CD14-positive monocyte (primary cell): Measurements from ENCODE around the gene RBKS. TPM values are rescaled to one million over a fixed set of nuclear protein-coding genes. Genes with fewer than 3 reads are reported as not detected.

Experiments
- DNase-seq, 3 donors: peaks; one replicate each; pipeline ENCODE4 v3.0.0-alpha.2; 2011 to 2022
- H2AFZ ChIP-seq: 2 replicates; pipeline ENCODE4 v1.6.0; 2012; ENCODE audit warnings: mild to moderate bottlenecking, low read depth, low read length, inconsistent platforms; ENCODE audit not compliant: insufficient read depth, poor library complexity, severe bottlenecking
- H3K27ac ChIP-seq, 2 donors: 1 replicate in 1 of 2; 2 replicates in 1 of 2; pipeline ENCODE4 v1.5.1; 2012 to 2013; ENCODE audit warnings: low read length in 2 of 2, control low read depth in 1 of 2, inconsistent platforms in 1 of 2, low read depth in 1 of 2, mild to moderate bottlenecking in 1 of 2
- H3K27me3 ChIP-seq, 2 donors: one replicate each; pipeline versions ENCODE4 v1.6.0 to v1.6.1; 2011 to 2013; ENCODE audit warnings: low read length in 2 of 2; ENCODE audit not compliant: control insufficient read depth in 2 of 2, insufficient read depth in 2 of 2
- H3K36me3 ChIP-seq, 2 donors: replicated peaks in 1 of 2; 1 replicate in 1 of 2; 2 replicates in 1 of 2; pipeline versions ENCODE4 v1.5.1 to v1.6.1; 2012 to 2013; ENCODE audit warnings: low read length in 2 of 2, control low read depth in 1 of 2, inconsistent platforms in 1 of 2, mild to moderate bottlenecking in 1 of 2; ENCODE audit not compliant: insufficient read depth in 2 of 2, control insufficient read depth in 1 of 2
- H3K4me1 ChIP-seq, 2 donors: 1 replicate in 1 of 2; 2 replicates in 1 of 2; pipeline versions ENCODE4 v1.5.1 to v1.6.1; 2012 to 2013; ENCODE audit warnings: low read length in 2 of 2, control low read depth in 1 of 2, inconsistent platforms in 1 of 2, mild to moderate bottlenecking in 1 of 2, moderate library complexity in 1 of 2; ENCODE audit not compliant: insufficient read depth in 2 of 2, control insufficient read depth in 1 of 2
- H3K4me2 ChIP-seq: replicated peaks from 2 replicates; pipeline ENCODE3; 2012; ENCODE audit warnings: low read length, moderate library complexity, mild to moderate bottlenecking; ENCODE audit not compliant: poor library complexity, severe bottlenecking; ENCODE audit errors: extremely low read depth
- H3K4me3 ChIP-seq, 3 experiments: fragments of 200-600 bp in 1 of 3; sonication (generic) in 1 of 3; replicated peaks in 1 of 3; 1 replicate in 2 of 3; 2 replicates in 1 of 3; pipeline ENCODE4 v1.5.1; 2011 to 2013; ENCODE audit warnings: low read length in 3 of 3, mild to moderate bottlenecking in 3 of 3, control low read depth in 2 of 3, low read depth in 2 of 3, inconsistent platforms in 1 of 3, moderate library complexity in 1 of 3
- H3K79me2 ChIP-seq: 2 replicates; pipeline ENCODE4 v1.6.0; 2012; ENCODE audit warnings: mild to moderate bottlenecking, control low read depth, inconsistent platforms, low read length, moderate library complexity; ENCODE audit not compliant: insufficient read depth
- H3K9ac ChIP-seq: 2 replicates; pipeline ENCODE4 v1.6.0; 2017; ENCODE audit warnings: low read length, mild to moderate bottlenecking; ENCODE audit not compliant: insufficient read depth, poor library complexity, severe bottlenecking
- H3K9me3 ChIP-seq, 2 donors: replicated peaks in 1 of 2; 1 replicate in 1 of 2; 2 replicates in 1 of 2; pipeline versions ENCODE4 v1.5.1 to v1.6.1; 2012 to 2013; ENCODE audit warnings: low read length in 2 of 2, control low read depth in 1 of 2; ENCODE audit not compliant: control insufficient read depth in 1 of 2, insufficient read depth in 1 of 2
- H4K20me1 ChIP-seq: 2 replicates; pipeline ENCODE4 v1.6.0; 2012; ENCODE audit warnings: mild to moderate bottlenecking, low read length, control low read depth, moderate library complexity; ENCODE audit not compliant: insufficient read depth
- H3K27ac Mint-ChIP-seq, 7 donors: one replicate each; pipeline ENCODE4 v1.8.0; 2020; ENCODE audit warnings: mild to moderate bottlenecking in 7 of 7, mixed read lengths in 7 of 7, moderate library complexity in 6 of 7, inconsistent platforms in 2 of 7
- H3K27me3 Mint-ChIP-seq, 3 donors: one replicate each; pipeline ENCODE4 v1.8.0; 2021 to 2022; ENCODE audit warnings: low read depth in 3 of 3, mild to moderate bottlenecking in 3 of 3, mixed read lengths in 3 of 3, moderate library complexity in 3 of 3, inconsistent platforms in 1 of 3
- H3K36me3 Mint-ChIP-seq, 2 donors: one replicate each; pipeline ENCODE4 v1.8.0; 2020; ENCODE audit warnings: mixed read lengths in 2 of 2, inconsistent platforms in 1 of 2, mild to moderate bottlenecking in 1 of 2
- H3K4me1 Mint-ChIP-seq: one replicate; pipeline ENCODE4 v1.8.0; 2020; ENCODE audit warnings: mild to moderate bottlenecking, mixed read lengths
- H3K4me3 Mint-ChIP-seq, 2 donors: one replicate each; pipeline ENCODE4 v1.8.0; 2020; ENCODE audit warnings: mild to moderate bottlenecking in 2 of 2, mixed read lengths in 2 of 2, moderate library complexity in 1 of 2
- H3K9me3 Mint-ChIP-seq, 7 donors: one replicate each; pipeline ENCODE4 v1.8.0; 2020 to 2022; ENCODE audit warnings: mixed read lengths in 7 of 7, mild to moderate bottlenecking in 6 of 7, moderate library complexity in 6 of 7, inconsistent platforms in 2 of 7
- CTCF ChIP-seq: fragments of 200-600 bp; IDR thresholded peaks from one replicate; pipeline ENCODE4 v1.8.0; 2022; ENCODE audit warnings: antibody characterized with exemption, mild to moderate bottlenecking
- WGBS: methylation state at CpG from one replicate; pipeline ENCODE4 v1.1.5; 2013; ENCODE audit warnings: missing lambda C conversion rate; ENCODE audit not compliant: insufficient coverage; 5-methylcytosine and 5-hydroxymethylcytosine counted together
- intact Hi-C, 2 donors: fragments of 100-400 bp; cut with micrococcal nuclease; formaldehyde crosslinking; loops; one replicate each; pipeline versions ENCODE4 v1.15.0 to v1.15.1; 2023
- polyA plus RNA-seq, 3 donors: library from polyadenylated mRNA; depleted of rRNA in 1 of 3; unstranded in 2 of 3; stranded (reverse) in 1 of 3; fragments of 300-500 nt in 2 of 3; fragments of >200 nt in 1 of 3; fragmentation: Illumina TruSeq in 2 of 3; gene quantifications; 1 replicate in 2 of 3; 2 replicates in 1 of 3; pipeline ENCODE4 v1.2.3, GENCODE V29; 2012 to 2021

Gene RBKS
- polyA plus RNA-seq, 3 donors, result 3.9 to 39.1 (median 4.3) TPM

- H3K27me3 Mint-ChIP-seq, result peaks cover 0 to 1% (median 0%) of the 10 kb centered on the region in 3 donors
- 100% methylated on average over 1 of the region's 5 CpGs for WGBS
These were observed 66.6 kb downstream of the RBKS start for GRCh38 chr2:27823569-27823968.

GRCh38 chr2:27823135-27823534 is 67.1 kb downstream of the RBKS start:
- Histone ChIP-seq H3K9ac (no peak overlapping the region), H3K4me1 (peaks cover 12 to 20% of the 10 kb centered on the region in 2 donors), H3K4me2 (no peak overlapping the region), H3K4me3 (no peak overlapping the region), H4K20me1 (no peaks in the 10 kb centered on the region), H2AFZ (peak overlapping the region; percentile 15), H3K27me3 (no peaks in the 10 kb centered on the region), H3K79me2 (no peaks in the 10 kb centered on the region), H3K36me3 (no peaks in the 10 kb centered on the region), H3K9me3 (peaks cover 0 to 4% of the 10 kb centered on the region in 2 donors), H3K27ac (no peak overlapping the region)
- TF ChIP-seq CTCF, result no peak
- H3K4me1 Mint-ChIP-seq, result peaks cover 39% of the 10 kb centered on the region
- H3K9me3 Mint-ChIP-seq, result peaks cover 0 to 16% (median 5%) of the 10 kb centered on the region in 7 donors
- intact Hi-C loops, result loop anchor here in 1 of 2 donors (10.0 kb wide), 1 partner anchor 48 kb away; the partner anchor contains the start of gene MRPL33
- no CpG with 5 or more reads among the region's 5 CpGs for whole genome bisulfite sequencing
- peaks cover 3 to 4% of the 10 kb centered on the region in 2 donors for H3K36me3 Mint-ChIP-seq
- H3K27ac Mint-ChIP-seq, result no peak overlapping the region
- peaks cover 0 to 1% (median 0%) of the 10 kb centered on the region in 3 donors for H3K27me3 Mint-ChIP-seq
- DNase-seq, result no peak
- H3K4me3 Mint-ChIP-seq, result no peak overlapping the region

More at GRCh38 chr2:27823569-27823968, 66.6 kb downstream of the RBKS start:
- H3K4me1 ChIP-seq, result peaks cover 14 to 23% of the 10 kb centered on the region in 2 donors
- no peaks in the 10 kb centered on the region for H3K36me3 ChIP-seq
- H3K9me3 ChIP-seq, result peaks cover 0 to 4% of the 10 kb centered on the region in 2 donors
- no peak overlapping the region for H3K9ac ChIP-seq
- Mint-ChIP-seq H3K27ac (peak overlapping the region in 1 of 7 donors; percentile 40), H3K36me3 (peaks cover 1 to 3% of the 10 kb centered on the region in 2 donors), H3K9me3 (peaks cover 0 to 13% (median 5%) of the 10 kb centered on the region in 7 donors), H3K4me1 (peaks cover 43% of the 10 kb centered on the region), H3K4me3 (no peak overlapping the region)
- no peak for TF ChIP-seq CTCF
- H3K4me3 ChIP-seq, result no peak overlapping the region
- no peaks in the 10 kb centered on the region for H3K27me3 ChIP-seq
- no peak for DNase-seq
- no peak overlapping the region for H2AFZ ChIP-seq
- intact Hi-C loops, result loop anchor here in 1 of 2 donors (10.0 kb wide), 1 partner anchor 49 kb away; the partner anchor contains the start of gene MRPL33
- H3K27ac ChIP-seq, result no peak overlapping the region
- H3K4me2 ChIP-seq, result no peak overlapping the region
- H4K20me1 ChIP-seq, result no peaks in the 10 kb centered on the region
- no peaks in the 10 kb centered on the region for H3K79me2 ChIP-seq
